Osteoblast (primary cell): Measurements from ENCODE around the gene HGFAC. TPM values are rescaled to one million over a fixed set of nuclear protein-coding genes. Genes with fewer than 3 reads are reported as not detected.

ENCODE experiments used
- DNase-seq: peaks from one replicate; pipeline ENCODE4 v3.0.0; 2011; ENCODE audit warnings: low spot score, mixed read lengths; ENCODE audit not compliant: insufficient read length; ENCODE audit errors: missing footprints
- H2AFZ ChIP-seq: 2 replicates; pipeline ENCODE4 v1.6.0; 2011; ENCODE audit warnings: mild to moderate bottlenecking, low read length
- H3K27ac ChIP-seq: 2 replicates; pipeline ENCODE4 v1.5.1; 2011; ENCODE audit warnings: mild to moderate bottlenecking, low read depth, low read length, moderate library complexity
- H3K27me3 ChIP-seq: 2 replicates; pipeline ENCODE4 v1.6.0; 2012; ENCODE audit warnings: mild to moderate bottlenecking, control low read depth, inconsistent platforms, low read length, moderate library complexity; ENCODE audit not compliant: insufficient read depth
- H3K36me3 ChIP-seq: 2 replicates; pipeline ENCODE4 v1.5.1; 2011; ENCODE audit warnings: mild to moderate bottlenecking, low read length, control low read depth, moderate library complexity; ENCODE audit not compliant: insufficient read depth
- H3K4me1 ChIP-seq: 2 replicates; pipeline ENCODE4 v1.5.1; 2011; ENCODE audit warnings: mild to moderate bottlenecking, low read length, control low read depth, moderate library complexity; ENCODE audit not compliant: insufficient read depth
- H3K4me2 ChIP-seq: 2 replicates; pipeline ENCODE4 v1.6.0; 2011; ENCODE audit warnings: mild to moderate bottlenecking, low read length; ENCODE audit not compliant: insufficient read depth
- H3K4me3 ChIP-seq: fragments of 200-600 bp; sonication (generic); 3 replicates; pipeline ENCODE4 v1.5.1; 2012; ENCODE audit warnings: mild to moderate bottlenecking, low read length, inconsistent platforms; ENCODE audit not compliant: insufficient read depth
- H3K79me2 ChIP-seq: 2 replicates; pipeline ENCODE4 v1.6.0; 2012; ENCODE audit warnings: mild to moderate bottlenecking, low read length, control low read depth, inconsistent platforms; ENCODE audit not compliant: insufficient read depth
- H3K9me3 ChIP-seq: 2 replicates; pipeline ENCODE4 v1.5.1; 2011; ENCODE audit warnings: low read depth, low read length, control low read depth
- H4K20me1 ChIP-seq: 2 replicates; pipeline ENCODE4 v1.6.0; 2012; ENCODE audit warnings: mild to moderate bottlenecking, low read length, control low read depth; ENCODE audit not compliant: insufficient read depth
- CTCF ChIP-seq: IDR thresholded peaks from 2 replicates; pipeline ENCODE4 v1.5.1; 2011; ENCODE audit warnings: mild to moderate bottlenecking, low read depth, low read length, moderate library complexity; ENCODE audit errors: extremely low read depth
- total RNA-seq: library from RNA; depleted of rRNA; stranded (reverse); fragments of >200 nt; gene quantifications from 2 replicates; pipeline ENCODE4 v1.2.3, GENCODE V29; 2012

The HGFAC gene
- total RNA-seq, 1 donor, result not detected

- H2AFZ ChIP-seq, result no peak overlapping the region
- no peak for TF ChIP-seq CTCF
- H3K27ac ChIP-seq, result no peak overlapping the region
- no peak overlapping the region for H3K4me2 ChIP-seq
- H3K9me3 ChIP-seq, result no peaks in the 10 kb centered on the region
- no peaks in the 10 kb centered on the region for H3K36me3 ChIP-seq
- no peaks in the 10 kb centered on the region for H3K4me1 ChIP-seq
- DNase-seq, result no peak
- no peaks in the 10 kb centered on the region for H3K79me2 ChIP-seq
- no peaks in the 10 kb centered on the region for H4K20me1 ChIP-seq
- peaks cover 42% of the 10 kb centered on the region for H3K27me3 ChIP-seq
- H3K4me3 ChIP-seq, result no peak overlapping the region
Measured at GRCh38 chr4:3461515-3462291, 19.9 kb downstream of the HGFAC start.

- Histone ChIP-seq H3K4me3 (no peak overlapping the region), H4K20me1 (no peaks in the 10 kb centered on the region), H3K9me3 (no peaks in the 10 kb centered on the region), H3K27me3 (peaks cover 42% of the 10 kb centered on the region), H3K27ac (no peak overlapping the region), H2AFZ (no peak overlapping the region), H3K79me2 (no peaks in the 10 kb centered on the region), H3K36me3 (no peaks in the 10 kb centered on the region), H3K4me1 (no peaks in the 10 kb centered on the region), H3K4me2 (no peak overlapping the region)
- no peak for DNase-seq
- no peak for TF ChIP-seq CTCF
Measured at GRCh38 chr4:3462321-3462789, 20.6 kb downstream of the HGFAC start.

GRCh38 chr4:3462790-3463415, 21.1 kb downstream of the HGFAC start, which contains the start of gene DOK7:
TSS of gene DOK7 (plus strand) at chr4:3463306. CDS start at chr4:3463376, 70 bp downstream.
- TF ChIP-seq CTCF, result no peak
- H3K27me3 ChIP-seq, result peaks cover 42% of the 10 kb centered on the region

GRCh38 chr4:3463556-3464348, 22.0 kb downstream of the HGFAC start:
- DNase-seq, result no peak
- no peak for TF ChIP-seq CTCF
- H3K79me2 ChIP-seq, result no peaks in the 10 kb centered on the region
- H3K4me2 ChIP-seq, result no peak overlapping the region
- H3K4me3 ChIP-seq, result no peak overlapping the region
- no peak overlapping the region for H2AFZ ChIP-seq
- H4K20me1 ChIP-seq, result no peaks in the 10 kb centered on the region
- no peaks in the 10 kb centered on the region for H3K4me1 ChIP-seq
- no peaks in the 10 kb centered on the region for H3K36me3 ChIP-seq
- H3K27me3 ChIP-seq, result peaks cover 38% of the 10 kb centered on the region
- H3K9me3 ChIP-seq, result no peaks in the 10 kb centered on the region
- H3K27ac ChIP-seq, result no peak overlapping the region

More at GRCh38 chr4:3462790-3463415, 21.1 kb downstream of the HGFAC start, which contains the start of gene DOK7:
- H3K4me1 ChIP-seq, result no peaks in the 10 kb centered on the region
- no peaks in the 10 kb centered on the region for H3K9me3 ChIP-seq
- no peak within 1 kb of the TSS for H3K27ac ChIP-seq
- no peak within 1 kb of the TSS for H3K4me2 ChIP-seq
- H3K79me2 ChIP-seq, result no peaks in the 10 kb centered on the region
- no peaks in the 10 kb centered on the region for H4K20me1 ChIP-seq
- no peak within 1 kb of the TSS for H2AFZ ChIP-seq
- no peak within 1 kb of the TSS for H3K4me3 ChIP-seq
- no peaks in the 10 kb centered on the region for H3K36me3 ChIP-seq
- no peak for DNase-seq
